Prostate gland (tissue), 2 donors: ENCODE measurements around the gene GNAS-AS1. TPM values are rescaled to one million over a fixed set of nuclear protein-coding genes. Genes with fewer than 3 reads are reported as not detected.

Source experiments
- DNase-seq: peaks from one replicate; pipeline ENCODE4 v3.0.0-alpha.2; 2019; ENCODE audit warnings: low spot score
- H3K27ac ChIP-seq, 2 donors: fragments of 200-600 bp; sonication (generic); 2 replicates each; pipeline ENCODE4 v1.5.1; 2017 to 2019
- H3K27me3 ChIP-seq: fragments of 200-600 bp; sonication (generic); replicated peaks from 2 replicates; pipeline ENCODE4 v1.5.1; 2019; ENCODE audit not compliant: insufficient read depth
- H3K36me3 ChIP-seq, 2 donors: fragments of 200-600 bp; sonication (generic); 1 replicate in 1 of 2; 2 replicates in 1 of 2; pipeline versions ENCODE4 v1.5.1 to v1.8.1; 2017 to 2019
- H3K4me1 ChIP-seq: fragments of 200-600 bp; sonication (generic); replicated peaks from 2 replicates; pipeline ENCODE4 v1.5.1; 2019
- H3K4me3 ChIP-seq, 2 donors: fragments of 200-600 bp; sonication (generic); 2 replicates each; pipeline ENCODE4 v1.5.1; 2017 to 2019
- H3K9me3 ChIP-seq: fragments of 200-600 bp; sonication (generic); 2 replicates; pipeline ENCODE4 v1.5.1; 2017
- POLR2A ChIP-seq: fragments of 450-650 bp; IDR thresholded peaks from one replicate; pipeline ENCODE4 v1.6.1; 2016; ENCODE audit warnings: antibody characterized with exemption, mild to moderate bottlenecking
- POLR2AphosphoS5 ChIP-seq: sonication (generic); formaldehyde crosslinking; IDR thresholded peaks from one replicate; pipeline ENCODE4 v1.6.1; 2017; ENCODE audit warnings: antibody characterized with exemption
- WGBS: methylation state at CpG from one replicate; pipeline ENCODE4 v1.1.5; 2018; 5-methylcytosine and 5-hydroxymethylcytosine counted together
- intact Hi-C: fragments of 100-400 bp; cut with DNase I; formaldehyde crosslinking; loops from one replicate; pipeline ENCODE4 v1.14.2; 2022
- total RNA-seq, 2 donors: library from RNA; depleted of rRNA; stranded (reverse); fragments of >200 nt; gene quantifications; one replicate each; pipeline ENCODE4 v1.1.0, GENCODE V29; 2016
- TF ChIP-seq, protein P1 (sequence below), 4 experiments: fragments of 200-600 bp in 2 of 4; fragments of 450-650 bp in 2 of 4; sonication (generic) in 2 of 4; IDR thresholded peaks; 1 replicate in 3 of 4; 2 replicates in 1 of 4; pipeline ENCODE4 v1.5.1; 2016 to 2019; ENCODE audit warnings: antibody characterized with exemption in 4 of 4, mild to moderate bottlenecking in 2 of 4, moderate library complexity in 2 of 4

GNAS-AS1 gene
- total RNA-seq, 2 donors from 2014 or later: 0.50 to 1.8 TPM

DNA sequence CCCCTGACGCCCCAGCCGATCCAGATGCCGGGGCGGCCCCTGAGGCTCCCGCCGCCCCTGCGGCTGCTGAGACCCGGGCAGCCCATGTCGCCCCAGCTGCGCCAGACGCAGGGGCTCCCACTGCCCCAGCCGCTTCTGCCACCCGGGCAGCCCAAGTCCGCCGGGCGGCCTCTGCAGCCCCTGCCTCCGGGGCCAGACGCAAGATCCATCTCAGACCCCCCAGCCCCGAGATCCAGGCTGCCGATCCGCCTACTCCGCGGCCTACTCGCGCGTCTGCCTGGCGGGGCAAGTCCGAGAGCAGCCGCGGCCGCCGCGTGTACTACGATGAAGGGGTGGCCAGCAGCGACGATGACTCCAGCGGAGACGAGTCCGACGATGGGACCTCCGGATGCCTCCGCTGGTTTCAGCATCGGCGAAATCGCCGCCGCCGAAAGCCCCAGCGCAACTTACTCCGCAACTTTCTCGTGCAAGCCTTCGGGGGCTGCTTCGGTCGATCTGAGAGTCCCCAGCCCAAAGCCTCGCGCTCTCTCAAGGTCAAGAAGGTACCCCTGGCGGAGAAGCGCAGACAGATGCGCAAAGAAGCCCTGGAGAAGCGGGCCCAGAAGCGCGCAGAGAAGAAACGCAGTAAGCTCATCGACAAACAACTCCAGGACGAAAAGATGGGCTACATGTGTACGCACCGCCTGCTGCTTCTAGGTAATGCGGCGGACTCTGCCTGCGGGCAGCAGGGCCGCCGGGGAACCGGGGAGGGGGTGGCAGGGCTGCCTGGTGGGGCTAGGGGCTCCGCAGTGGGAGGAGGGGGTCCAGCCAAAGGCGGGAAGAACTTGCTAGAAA, 4.2 kb upstream of the GNAS-AS1 start:
- no peaks in the 10 kb centered on the region for H3K4me1 ChIP-seq
- H3K27me3 ChIP-seq: peaks cover 16% of the 10 kb centered on the region
- intact Hi-C loops: loop anchor here (5.0 kb wide), 1 partner anchor 618 kb away; no protein-coding TSS in a partner anchor
- no peaks in the 10 kb centered on the region for H3K36me3 ChIP-seq
- TF ChIP-seq, protein P1, sequence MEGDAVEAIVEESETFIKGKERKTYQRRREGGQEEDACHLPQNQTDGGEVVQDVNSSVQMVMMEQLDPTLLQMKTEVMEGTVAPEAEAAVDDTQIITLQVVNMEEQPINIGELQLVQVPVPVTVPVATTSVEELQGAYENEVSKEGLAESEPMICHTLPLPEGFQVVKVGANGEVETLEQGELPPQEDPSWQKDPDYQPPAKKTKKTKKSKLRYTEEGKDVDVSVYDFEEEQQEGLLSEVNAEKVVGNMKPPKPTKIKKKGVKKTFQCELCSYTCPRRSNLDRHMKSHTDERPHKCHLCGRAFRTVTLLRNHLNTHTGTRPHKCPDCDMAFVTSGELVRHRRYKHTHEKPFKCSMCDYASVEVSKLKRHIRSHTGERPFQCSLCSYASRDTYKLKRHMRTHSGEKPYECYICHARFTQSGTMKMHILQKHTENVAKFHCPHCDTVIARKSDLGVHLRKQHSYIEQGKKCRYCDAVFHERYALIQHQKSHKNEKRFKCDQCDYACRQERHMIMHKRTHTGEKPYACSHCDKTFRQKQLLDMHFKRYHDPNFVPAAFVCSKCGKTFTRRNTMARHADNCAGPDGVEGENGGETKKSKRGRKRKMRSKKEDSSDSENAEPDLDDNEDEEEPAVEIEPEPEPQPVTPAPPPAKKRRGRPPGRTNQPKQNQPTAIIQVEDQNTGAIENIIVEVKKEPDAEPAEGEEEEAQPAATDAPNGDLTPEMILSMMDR (IDR thresholded peaks at IDR 0.05): no peak
- no peak for TF ChIP-seq POLR2AphosphoS5
- TF ChIP-seq POLR2A: no peak
- WGBS: 47% methylated on average over 75 of the region's 75 CpGs
- no peaks in the 10 kb centered on the region for H3K9me3 ChIP-seq
- DNase-seq: no peak
- H3K4me3 ChIP-seq: peak overlapping the region in 1 of 2 donors; percentile 6
- H3K27ac ChIP-seq: no peak overlapping the region

GRCh38 chr20:58853976-58854637, 3.4 kb upstream of the GNAS-AS1 start:
- H3K4me3 ChIP-seq: peak overlapping the region in 1 of 2 donors; percentile 6
- H3K27ac ChIP-seq: no peak overlapping the region
- DNase-seq: no peak
- no peaks in the 10 kb centered on the region for H3K4me1 ChIP-seq
- no peaks in the 10 kb centered on the region for H3K9me3 ChIP-seq
- peaks cover 16% of the 10 kb centered on the region for H3K27me3 ChIP-seq
- 50% methylated on average over 58 of the region's 63 CpGs for WGBS
- TF ChIP-seq POLR2A: no peak
- TF ChIP-seq, protein P1 (IDR thresholded peaks at IDR 0.05): no peak
- no peak for TF ChIP-seq POLR2AphosphoS5
- no peaks in the 10 kb centered on the region for H3K36me3 ChIP-seq
- intact Hi-C loops: loop anchor here (5.0 kb wide), 1 partner anchor 617 kb away; no protein-coding TSS in a partner anchor

DNA sequence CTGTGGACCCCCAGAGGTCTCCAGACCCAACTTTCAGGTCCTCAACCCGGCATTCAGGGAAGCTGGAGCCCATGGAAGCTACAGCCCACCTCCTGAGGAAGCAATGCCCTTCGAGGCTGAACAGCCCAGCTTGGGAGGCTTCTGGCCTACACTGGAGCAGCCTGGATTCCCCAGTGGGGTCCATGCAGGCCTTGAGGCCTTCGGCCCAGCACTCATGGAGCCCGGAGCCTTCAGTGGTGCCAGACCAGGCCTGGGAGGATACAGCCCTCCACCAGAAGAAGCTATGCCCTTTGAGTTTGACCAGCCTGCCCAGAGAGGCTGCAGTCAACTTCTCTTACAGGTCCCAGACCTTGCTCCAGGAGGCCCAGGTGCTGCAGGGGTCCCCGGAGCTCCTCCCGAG, 2.8 kb upstream of the GNAS-AS1 start:
- WGBS: 82% methylated on average over 6 of the region's 6 CpGs

DNA sequence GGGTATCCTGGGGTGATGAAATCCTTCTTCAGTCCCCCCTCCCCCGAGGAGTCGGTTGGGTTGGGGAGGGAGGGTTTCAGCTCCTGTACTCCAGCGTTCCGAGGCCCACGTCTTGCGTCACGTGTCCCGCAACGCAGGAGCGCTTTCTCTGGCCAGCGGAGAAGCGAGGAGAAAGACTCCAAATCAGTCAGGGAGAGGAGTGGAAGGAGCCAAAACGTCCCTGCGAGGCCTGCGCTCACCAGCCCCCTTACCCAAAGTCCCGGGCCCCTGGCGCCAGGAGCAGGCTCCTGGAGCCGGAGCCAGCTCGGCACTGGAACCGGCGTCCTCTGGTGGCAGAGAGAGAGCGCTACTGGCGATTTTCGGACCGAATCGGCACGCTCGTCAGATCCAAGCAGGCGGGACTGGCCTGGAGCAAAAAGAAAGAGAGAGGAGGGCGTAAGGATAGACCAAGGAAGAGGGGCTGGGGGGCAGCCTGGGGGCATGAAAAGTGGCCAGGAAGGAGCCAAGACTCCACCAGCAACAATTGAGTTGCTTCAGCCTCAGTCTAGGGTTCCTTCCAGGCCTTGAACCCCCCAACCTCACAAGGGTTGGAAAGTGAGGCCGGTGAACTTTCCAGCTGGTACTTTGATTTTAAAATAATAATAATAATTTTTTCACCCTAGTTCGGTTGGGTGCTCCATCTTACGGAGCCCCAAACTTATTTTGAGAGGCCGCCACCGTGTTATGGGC, 2.0 kb upstream of the GNAS-AS1 start, which contains the start of gene GNAS:
TSS of gene GNAS (plus strand) at position 174 of the 729 bp plus-strand sequence.
- Histone ChIP-seq H3K9me3 (no peaks in the 10 kb centered on the region), H3K36me3 (no peaks in the 10 kb centered on the region), H3K27ac (no peak within 1 kb of the TSS), H3K4me3 (peak within 1 kb of the TSS; percentile 8 to 29), H3K27me3 (peaks cover 16% of the 10 kb centered on the region), H3K4me1 (no peaks in the 10 kb centered on the region)
- intact Hi-C loops: loop anchor here (5.0 kb wide), 1 partner anchor 615 kb away; no protein-coding TSS in a partner anchor
- DNase-seq: peak; percentile 42
- WGBS: 46% methylated on average over 35 of the region's 35 CpGs
- no peak for TF ChIP-seq POLR2AphosphoS5
- TF ChIP-seq, protein P1 (IDR thresholded peaks at IDR 0.05): peak in 3 of 4 experiments; percentile 26 to 61 (median 52)

More for the DNA sequence above, 2.8 kb upstream of the GNAS-AS1 start:
- H3K4me1 ChIP-seq: no peaks in the 10 kb centered on the region
- peaks cover 16% of the 10 kb centered on the region for H3K27me3 ChIP-seq
- H3K27ac ChIP-seq: no peak overlapping the region
- intact Hi-C loops: loop anchor here (5.0 kb wide), 1 partner anchor 616 kb away; no protein-coding TSS in a partner anchor
- H3K9me3 ChIP-seq: no peaks in the 10 kb centered on the region
- H3K36me3 ChIP-seq: no peaks in the 10 kb centered on the region
- DNase-seq: no peak
- H3K4me3 ChIP-seq: no peak overlapping the region
- TF ChIP-seq, protein P1 (IDR thresholded peaks at IDR 0.05): no peak
- TF ChIP-seq POLR2A: no peak
- TF ChIP-seq POLR2AphosphoS5: no peak
